ENCODE data around the gene CLIP1.
"Not testable (repeated sequence)": the region's sequence is repeated elsewhere in the genome, so short reads cannot be mapped to it uniquely, and the experiment has no call there.

The CLIP1 gene

DNA sequence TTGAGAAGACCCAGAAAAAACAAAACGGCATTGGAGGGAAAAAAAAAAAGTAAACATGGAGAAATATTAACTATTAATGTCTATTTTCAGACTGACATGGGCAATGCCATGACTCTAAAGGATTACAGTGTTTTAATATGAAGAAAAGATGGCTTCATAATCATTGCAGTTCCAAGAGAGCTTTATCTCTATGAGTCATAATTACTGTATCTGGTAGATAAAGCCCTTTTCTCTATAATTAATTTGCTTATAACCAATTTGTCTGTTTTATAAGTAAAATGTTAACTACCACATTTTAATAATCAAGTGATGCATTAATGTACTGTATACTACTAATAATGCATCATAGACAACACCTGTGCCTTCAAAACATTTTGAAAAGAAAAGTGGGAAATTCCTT, 59.7 kb downstream of the CLIP1 start:
- in situ Hi-C loops (cut with MboI; ENCODE audit: low sequenced_read_pairs): no loop called here

DNA sequence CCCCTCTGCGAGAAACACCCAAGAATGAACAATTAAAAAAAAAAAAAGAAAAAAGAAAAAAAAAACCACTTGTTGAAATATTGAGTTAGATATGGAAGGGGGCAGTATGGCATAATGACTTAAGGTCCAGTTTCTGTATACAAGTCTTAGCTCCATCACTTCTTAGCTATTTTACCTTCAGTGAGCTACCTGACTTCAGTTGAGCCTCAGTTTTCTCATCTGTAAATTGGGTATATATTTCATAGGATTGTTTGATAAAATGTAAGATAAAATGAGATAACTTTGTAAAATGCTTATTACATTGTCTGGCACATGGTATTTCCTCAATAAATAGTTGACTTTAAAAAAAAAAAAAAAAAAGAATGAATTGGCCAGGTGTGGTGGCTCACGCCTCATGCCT, 64.1 kb downstream of the CLIP1 start:
- in situ Hi-C loops (cut with MboI; ENCODE audit: low sequenced_read_pairs): not testable (repeated sequence)

DNA sequence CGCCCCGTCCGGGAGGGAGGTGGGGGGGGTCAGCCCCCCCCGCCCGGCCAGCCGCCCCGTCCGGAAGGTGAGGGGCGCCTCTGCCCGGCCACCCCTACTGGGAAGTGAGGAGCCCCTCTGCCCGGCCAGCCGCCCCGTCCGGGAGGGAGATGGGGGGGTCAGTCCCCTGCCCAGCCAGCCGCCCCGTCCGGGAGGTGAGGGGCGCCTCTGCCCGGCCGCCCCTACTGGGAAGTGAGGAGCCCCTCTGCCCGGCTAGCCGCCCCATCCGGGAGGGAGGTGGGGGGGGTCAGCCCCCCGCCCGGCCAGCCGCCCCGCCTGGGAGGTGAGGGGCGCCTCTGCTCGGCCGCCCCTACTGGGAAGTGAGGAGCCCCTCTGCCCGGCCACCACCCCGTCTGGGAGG, 64.9 kb downstream of the CLIP1 start:
- in situ Hi-C loops (cut with MboI; ENCODE audit: low sequenced_read_pairs): not testable (repeated sequence)

DNA sequence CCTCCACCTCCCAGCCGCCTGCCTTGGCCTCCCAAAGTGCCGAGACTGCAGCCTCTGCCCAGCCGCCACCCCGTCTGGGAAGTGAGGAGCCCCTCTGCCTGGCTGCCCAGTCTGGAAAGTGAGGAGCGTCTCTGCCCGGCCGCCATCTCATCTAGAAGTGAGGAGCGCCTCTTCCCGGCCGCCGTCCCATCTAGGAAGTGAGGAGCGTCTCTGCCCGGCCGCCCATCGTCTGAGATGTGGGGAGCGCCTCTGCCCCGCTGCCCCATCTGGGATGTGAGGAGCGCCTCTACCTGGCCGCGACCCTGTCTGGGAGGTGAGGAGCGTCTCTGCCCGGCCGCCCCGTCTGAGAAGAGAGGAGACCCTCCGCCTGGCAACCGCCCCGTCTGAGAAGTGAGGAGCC, 65.5 kb downstream of the CLIP1 start:
- in situ Hi-C loops (cut with MboI; ENCODE audit: low sequenced_read_pairs): not testable (repeated sequence)

DNA sequence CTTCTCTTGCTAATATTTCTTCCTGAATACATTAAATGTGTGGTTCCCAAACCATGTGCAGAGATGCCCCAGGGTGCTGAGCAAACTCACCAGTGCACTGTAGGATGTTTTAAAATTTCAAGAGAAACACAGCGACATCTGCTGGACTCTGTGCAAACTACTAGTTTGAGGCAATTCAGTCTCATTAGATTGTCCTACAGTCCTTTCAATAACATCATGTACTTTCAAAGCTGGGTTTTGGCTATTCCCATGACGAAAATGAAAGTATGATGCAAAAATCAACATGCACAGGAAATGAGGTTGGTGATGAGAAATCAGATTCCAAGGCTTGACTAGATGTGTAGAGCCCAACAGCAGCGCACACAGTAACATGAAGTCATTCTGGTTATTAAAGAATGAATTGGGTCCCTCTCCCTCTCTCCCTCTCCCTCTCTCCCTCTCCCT, 66.3 kb downstream of the CLIP1 start:
- in situ Hi-C loops (cut with MboI; ENCODE audit: low sequenced_read_pairs): no loop called here

- in situ Hi-C loops (cut with MboI; ENCODE audit: low sequenced_read_pairs): no loop called here
Measured at GRCh38 chr12:122355706-122356105, 66.8 kb downstream of the CLIP1 start.

DNA sequence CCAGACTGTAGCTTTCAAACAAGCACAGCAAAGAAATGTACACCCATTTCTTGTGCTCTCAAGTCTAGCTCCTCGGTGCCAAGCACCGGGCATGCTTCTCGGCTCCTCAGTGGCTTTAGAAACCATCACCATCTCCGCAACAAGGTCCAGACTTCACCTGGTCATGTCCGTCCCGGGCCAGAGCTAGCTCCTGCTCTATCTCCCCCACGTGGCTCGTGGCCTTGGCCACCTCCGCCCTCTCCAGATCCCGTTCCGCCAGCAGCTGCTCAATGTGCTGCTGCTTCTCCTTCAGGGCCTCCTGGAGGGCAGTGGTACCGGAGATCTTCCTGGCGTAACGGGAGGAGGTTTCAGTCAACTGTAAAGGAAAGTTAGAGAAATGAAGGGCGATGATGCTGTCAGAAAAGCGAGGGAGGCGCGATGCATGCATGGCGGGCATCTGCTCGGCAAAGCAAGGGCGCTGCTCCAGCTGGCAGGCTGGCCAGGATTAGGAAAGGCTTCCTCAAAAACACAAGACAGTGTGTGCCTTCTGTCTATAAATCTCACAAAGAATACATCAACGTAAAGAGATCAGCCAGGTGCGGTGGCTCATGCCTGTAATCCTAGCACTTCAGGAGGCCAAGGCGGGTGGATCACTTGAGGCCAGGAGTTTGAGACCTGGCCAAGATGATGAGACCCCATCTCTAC, 67.4 kb downstream of the CLIP1 start:
- in situ Hi-C loops (cut with MboI; ENCODE audit: low sequenced_read_pairs): no loop called here

DNA sequence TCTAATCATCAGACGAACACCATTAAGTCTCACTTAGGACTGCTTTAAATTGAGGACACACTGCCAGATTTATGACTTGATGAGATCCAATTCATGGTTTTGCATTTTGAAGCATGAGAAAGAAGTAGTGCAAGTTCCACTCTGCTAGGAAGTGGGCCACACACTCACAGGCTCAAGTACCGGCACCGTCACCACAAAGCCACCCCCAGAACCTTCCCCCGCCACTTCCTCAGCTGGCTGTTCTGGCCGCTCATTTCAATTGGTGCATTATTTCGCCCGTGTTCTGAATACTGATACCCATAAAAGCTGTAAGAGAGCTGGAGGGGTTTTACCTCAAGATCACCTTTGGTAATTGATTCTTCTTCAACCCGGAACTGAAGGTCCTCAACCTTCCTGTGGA, 70.1 kb downstream of the CLIP1 start:
- in situ Hi-C loops (cut with MboI; ENCODE audit: low sequenced_read_pairs): no loop called here

DNA sequence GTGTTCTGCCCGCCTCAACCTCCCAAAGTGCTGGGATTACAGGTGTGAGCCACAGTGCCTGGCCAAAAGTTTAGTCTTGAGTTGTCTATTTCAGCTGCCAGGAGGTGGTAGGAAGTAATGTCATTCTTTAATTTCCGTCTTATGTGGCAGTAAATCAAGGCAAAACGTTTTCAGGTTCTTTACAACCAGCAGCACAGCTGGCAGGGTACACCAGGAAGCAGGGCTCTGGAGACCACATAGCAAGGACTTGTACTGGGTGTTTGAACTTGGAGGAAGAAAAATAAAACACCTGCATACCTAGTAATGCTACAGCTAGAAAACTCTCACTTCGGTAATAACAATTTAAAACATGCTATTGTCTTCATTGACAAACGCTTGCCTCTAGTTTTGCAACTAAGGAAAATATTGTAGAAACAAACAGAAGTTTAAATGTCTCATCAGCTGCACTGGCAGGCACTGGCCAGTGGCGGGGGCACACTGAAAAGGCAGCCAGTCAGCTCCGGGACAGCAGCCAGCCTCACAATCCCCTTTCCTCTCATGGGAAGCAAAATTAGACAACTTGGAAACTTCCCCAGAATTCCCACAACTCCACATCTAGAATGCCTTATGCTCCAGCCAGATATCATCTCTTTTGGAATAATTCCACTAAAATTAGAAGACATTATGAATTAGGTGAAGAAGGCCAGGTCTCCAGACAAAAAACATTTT, 72.2 kb downstream of the CLIP1 start:
- in situ Hi-C loops (cut with MboI; ENCODE audit: low sequenced_read_pairs): no loop called here

GRCh38 chr12:122349078-122349477, 73.4 kb downstream of the CLIP1 start:
- in situ Hi-C loops (cut with MboI; ENCODE audit: low sequenced_read_pairs): no loop called here

- in situ Hi-C loops (cut with MboI; ENCODE audit: low sequenced_read_pairs): no loop called here
Measured at GRCh38 chr12:122348505-122348904, 74.0 kb downstream of the CLIP1 start.

- in situ Hi-C loops (cut with MboI; ENCODE audit: low sequenced_read_pairs): no loop called here
Measured at GRCh38 chr12:122346054-122346453, 76.4 kb downstream of the CLIP1 start.

GRCh38 chr12:122345042-122345441, 77.4 kb downstream of the CLIP1 start:
- in situ Hi-C loops (cut with MboI; ENCODE audit: low sequenced_read_pairs): no loop called here

GRCh38 chr12:122336015-122336946, 86.2 kb downstream of the CLIP1 start:
- in situ Hi-C loops (cut with MboI; ENCODE audit: low sequenced_read_pairs): no loop called here

GRCh38 chr12:122333142-122334087, 89.1 kb downstream of the CLIP1 start:
- in situ Hi-C loops (cut with MboI; ENCODE audit: low sequenced_read_pairs): no loop called here

- in situ Hi-C loops (cut with MboI; ENCODE audit: low sequenced_read_pairs): no loop called here
Measured at GRCh38 chr12:122327494-122328385, 94.7 kb downstream of the CLIP1 start.

- in situ Hi-C loops (cut with MboI; ENCODE audit: low sequenced_read_pairs): no loop called here
Measured at GRCh38 chr12:122327014-122327413, 95.5 kb downstream of the CLIP1 start.

GRCh38 chr12:122326586-122326985, 95.9 kb downstream of the CLIP1 start:
- in situ Hi-C loops (cut with MboI; ENCODE audit: low sequenced_read_pairs): no loop called here

DNA sequence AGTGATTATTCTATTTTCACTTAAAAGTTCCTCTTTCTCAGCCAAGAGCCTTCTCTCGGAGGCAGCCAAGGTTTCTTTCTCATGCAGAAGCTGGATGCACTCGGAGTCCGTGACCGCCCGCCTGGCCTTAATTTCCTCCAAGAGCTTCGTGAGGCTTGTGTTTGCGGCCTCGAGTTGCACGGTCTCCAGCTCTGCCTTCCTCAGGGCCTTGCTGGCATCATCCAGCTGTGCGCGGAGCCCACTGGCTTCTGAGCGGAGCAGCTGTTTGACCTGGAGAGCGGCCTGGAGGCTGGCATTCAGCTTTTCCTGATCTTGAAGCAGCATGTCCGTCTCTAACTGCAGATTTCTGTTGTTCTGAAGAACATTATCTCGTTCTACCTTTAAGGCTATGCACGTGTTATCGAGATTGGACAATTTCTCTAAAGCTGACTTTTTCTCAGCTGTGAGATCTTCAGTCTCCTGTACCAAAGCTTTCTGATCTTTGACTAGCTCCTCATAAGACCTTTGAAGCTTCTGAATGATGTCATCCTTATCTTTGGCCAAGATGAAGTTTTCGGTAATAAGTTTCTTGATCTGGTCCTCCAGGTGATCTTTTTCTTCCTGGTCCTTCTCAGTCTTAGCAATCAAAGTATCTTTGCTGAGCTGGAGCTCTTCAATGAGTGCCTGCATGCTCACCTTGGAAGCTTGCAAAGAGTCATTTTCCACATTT, 99.0 kb downstream of the CLIP1 start:
- in situ Hi-C loops (cut with MboI; ENCODE audit: low sequenced_read_pairs): no loop called here

Data from HL-60/S4 treated with phorbol 12-myristate 13-acetate at 8.2 ng/mL for 4 days and 3 days (cell line).